Peyer's patch (tissue), 4 donors: ENCODE measurements around the gene GTF2IRD2. TPM values are rescaled to one million over a fixed set of nuclear protein-coding genes. Genes with fewer than 3 reads are reported as not detected.
"Not testable (repeated sequence)": the region's sequence is repeated elsewhere in the genome, so short reads cannot be mapped to it uniquely, and the experiment has no call there.

Experiments used
- DNase-seq, 3 donors: peaks; one replicate each; pipeline ENCODE4 v3.0.0-alpha.2; 2017 to 2019
- H3K27ac ChIP-seq, 4 donors: fragments of 200-600 bp; sonication (generic); one replicate each; pipeline ENCODE4 v1.5.1; 2016 to 2019
- H3K27me3 ChIP-seq, 2 donors: fragments of 200-600 bp; sonication (generic); one replicate each; pipeline ENCODE4 v1.5.1; 2019
- H3K36me3 ChIP-seq, 3 donors: fragments of 200-600 bp; sonication (generic); one replicate each; pipeline ENCODE4 v1.5.1; 2016 to 2019
- H3K4me1 ChIP-seq, 4 donors: fragments of 200-600 bp; sonication (generic); one replicate each; pipeline ENCODE4 v1.5.1; 2016 to 2019
- H3K4me3 ChIP-seq, 4 donors: fragments of 200-600 bp; sonication (generic); 1 replicate in 3 of 4; 2 replicates in 1 of 4; pipeline ENCODE4 v1.5.1; 2016 to 2019; ENCODE audit warnings: mild to moderate bottlenecking in 1 of 4
- H3K9me3 ChIP-seq, 4 donors: fragments of 200-600 bp; sonication (generic); one replicate each; pipeline ENCODE4 v1.5.1; 2016 to 2019; ENCODE audit warnings: mild to moderate bottlenecking in 1 of 4
- total RNA-seq, 4 donors: library from RNA; depleted of rRNA; stranded (reverse); fragments of >200 nt; gene quantifications; one replicate each; pipeline ENCODE4 v1.1.0, GENCODE V29; 2016

GTF2IRD2 gene
- total RNA-seq, 4 donors from 2014 or later: 14.9 to 46.2 (median 24.2) TPM

- not testable (repeated sequence) for H3K9me3 ChIP-seq, H3K4me3 ChIP-seq, H3K27me3 ChIP-seq, H3K27ac ChIP-seq, DNase-seq, H3K4me1 ChIP-seq, H3K36me3 ChIP-seq
Measured at GRCh38 chr7:74821259-74821658, 30.1 kb downstream of the GTF2IRD2 start.

- not testable (repeated sequence) for H3K4me1 ChIP-seq, H3K27ac ChIP-seq, H3K36me3 ChIP-seq, DNase-seq, H3K27me3 ChIP-seq, H3K4me3 ChIP-seq, H3K9me3 ChIP-seq
Measured at GRCh38 chr7:74820146-74820805, 31.1 kb downstream of the GTF2IRD2 start.

GRCh38 chr7:74815882-74816281, 35.5 kb downstream of the GTF2IRD2 start:
- DNase-seq, H3K36me3 ChIP-seq, H3K9me3 ChIP-seq, H3K27ac ChIP-seq, H3K27me3 ChIP-seq, H3K4me3 ChIP-seq, H3K4me1 ChIP-seq: not testable (repeated sequence)

- H3K9me3 ChIP-seq, H3K4me1 ChIP-seq, H3K27ac ChIP-seq, H3K4me3 ChIP-seq, H3K27me3 ChIP-seq, DNase-seq, H3K36me3 ChIP-seq: not testable (repeated sequence)
Measured at GRCh38 chr7:74798644-74799043, 52.8 kb downstream of the GTF2IRD2 start.

- not testable (repeated sequence) for DNase-seq, H3K9me3 ChIP-seq, H3K36me3 ChIP-seq, H3K4me3 ChIP-seq, H3K27me3 ChIP-seq, H3K27ac ChIP-seq, H3K4me1 ChIP-seq
Measured at GRCh38 chr7:74797848-74798622, 53.4 kb downstream of the GTF2IRD2 start.

GRCh38 chr7:74789200-74789736, 62.1 kb downstream of the GTF2IRD2 start:
- H3K4me3 ChIP-seq, H3K9me3 ChIP-seq, H3K4me1 ChIP-seq, H3K27me3 ChIP-seq, DNase-seq, H3K36me3 ChIP-seq, H3K27ac ChIP-seq: not testable (repeated sequence)

- H3K4me3 ChIP-seq: peak overlapping the region; percentile 20 to 47 (median 34)
- H3K27ac ChIP-seq: peak overlapping the region in 2 of 4 donors; percentile 35 to 64
- not testable (repeated sequence) for H3K9me3 ChIP-seq, H3K27me3 ChIP-seq, H3K4me1 ChIP-seq, H3K36me3 ChIP-seq
- DNase-seq: peak; percentile 96 to 99 (median 97)
Measured at GRCh38 chr7:74788369-74789150, 62.8 kb downstream of the GTF2IRD2 start.

- H3K9me3 ChIP-seq, H3K36me3 ChIP-seq, H3K4me1 ChIP-seq, H3K27me3 ChIP-seq, H3K4me3 ChIP-seq, H3K27ac ChIP-seq, DNase-seq: not testable (repeated sequence)
Measured at GRCh38 chr7:74783595-74783994, 67.8 kb downstream of the GTF2IRD2 start.

- H3K9me3 ChIP-seq, H3K4me3 ChIP-seq, DNase-seq, H3K4me1 ChIP-seq, H3K36me3 ChIP-seq, H3K27ac ChIP-seq, H3K27me3 ChIP-seq: not testable (repeated sequence)
Measured at GRCh38 chr7:74781746-74782145, 69.7 kb downstream of the GTF2IRD2 start.

GRCh38 chr7:74779053-74779452, 72.4 kb downstream of the GTF2IRD2 start:
- not testable (repeated sequence) for H3K9me3 ChIP-seq, H3K27ac ChIP-seq, H3K27me3 ChIP-seq, H3K36me3 ChIP-seq, H3K4me1 ChIP-seq, DNase-seq, H3K4me3 ChIP-seq

GRCh38 chr7:74775111-74775510, 76.3 kb downstream of the GTF2IRD2 start:
- DNase-seq, H3K9me3 ChIP-seq, H3K27me3 ChIP-seq, H3K4me3 ChIP-seq, H3K4me1 ChIP-seq, H3K36me3 ChIP-seq, H3K27ac ChIP-seq: not testable (repeated sequence)

- not testable (repeated sequence) for DNase-seq, H3K36me3 ChIP-seq, H3K9me3 ChIP-seq, H3K27me3 ChIP-seq, H3K4me3 ChIP-seq, H3K27ac ChIP-seq, H3K4me1 ChIP-seq
Measured at GRCh38 chr7:74773760-74774750, 77.3 kb downstream of the GTF2IRD2 start, which contains the start of gene NCF1. NCF1 (plus strand) TSS chr7:74774011; CDS start chr7:74774032, 21 bp downstream.

- not testable (repeated sequence) for H3K9me3 ChIP-seq, H3K4me1 ChIP-seq, H3K4me3 ChIP-seq, H3K27me3 ChIP-seq, H3K36me3 ChIP-seq
- peak in 1 of 3 donors; percentile 12 for DNase-seq
- peak overlapping the region in 1 of 4 donors; percentile 31 for H3K27ac ChIP-seq
Measured at GRCh38 chr7:74772093-74772492, 79.3 kb downstream of the GTF2IRD2 start.

GRCh38 chr7:74770062-74770461, 81.3 kb downstream of the GTF2IRD2 start:
- H3K9me3 ChIP-seq: not testable (repeated sequence)

More at GRCh38 chr7:74770062-74770461, 81.3 kb downstream of the GTF2IRD2 start:
- not testable (repeated sequence) for H3K27ac ChIP-seq, H3K4me3 ChIP-seq, H3K36me3 ChIP-seq, H3K27me3 ChIP-seq, H3K4me1 ChIP-seq
- peak in 1 of 3 donors; percentile 14 for DNase-seq
